ENCODE measurements around the gene ZBTB18. TPM values are rescaled to one million over a fixed set of nuclear protein-coding genes. Genes with fewer than 3 reads are reported as not detected.

ZBTB18 gene
- total RNA-seq, 1 experiment from 2014 or later, result 12.1 TPM

DNA sequence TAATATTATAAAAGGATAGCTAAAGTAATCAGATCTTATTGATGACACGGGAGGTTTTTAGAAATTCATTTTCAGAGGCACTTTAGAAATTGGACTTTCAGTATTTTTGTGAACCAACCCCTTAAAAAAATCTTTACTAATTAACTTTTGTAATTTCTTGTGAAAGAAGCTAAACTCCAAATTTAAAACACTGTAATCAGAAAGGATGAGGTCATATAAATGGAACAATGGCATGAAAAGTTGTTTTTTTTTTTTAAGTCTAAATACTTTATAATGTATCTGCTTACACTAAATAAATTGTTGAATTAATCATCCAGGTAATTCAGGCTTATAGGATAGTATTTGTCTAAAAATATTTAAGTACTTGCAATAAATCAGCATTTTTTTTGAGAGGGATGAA lies 9.0 kb downstream of the ZBTB18 start:
- Histone ChIP-seq H3K9me3 (ENCODE audit: control insufficient read depth, low read depth, low read length) (no peaks in the 10 kb centered on the region), H2AK5ac (ENCODE audit: insufficient read length, low read length) (no peak overlapping the region), H3T11ph (ENCODE audit: low read length) (no peak overlapping the region), H4K20me1 (ENCODE audit: control insufficient read depth, insufficient read depth, insufficient read length) (no peaks in the 10 kb centered on the region), H2BK20ac (ENCODE audit: low read depth, low read length, poor library complexity, severe bottlenecking) (no peak overlapping the region), H3K23me2 (ENCODE audit: insufficient read length, low read depth, low read length, poor library complexity, severe bottlenecking) (no peaks in the 10 kb centered on the region), H4K5ac (ENCODE audit: insufficient read length, low read depth, low read length) (no peak overlapping the region), H2AFZ (ENCODE audit: low read length) (no peak overlapping the region), H3K79me1 (ENCODE audit: insufficient read depth, low read depth, low read length, poor library complexity, severe bottlenecking) (no peaks in the 10 kb centered on the region), H3K4ac (ENCODE audit: low read depth, low read length) (no peak overlapping the region), H3K9ac (ENCODE audit: extremely low read depth, insufficient read length, low read length) (no peak overlapping the region), H4K8ac (replicated peaks; ENCODE audit: insufficient read length, low read depth, low read length) (no peak overlapping the region), H2BK15ac (ENCODE audit: low read depth, low read length) (no peak overlapping the region), H3K79me2 (ENCODE audit: insufficient read depth, low read length) (no peaks in the 10 kb centered on the region), H3K14ac (ENCODE audit: insufficient read depth, low read length) (no peak overlapping the region), H3K18ac (ENCODE audit: insufficient read length, low read depth, low read length) (no peak overlapping the region), H3K27me3 (ENCODE audit: insufficient read depth, low read length) (no peaks in the 10 kb centered on the region), H3K4me1 (ENCODE audit: insufficient read depth, low read length) (no peaks in the 10 kb centered on the region; the same call in 1 of the 2 replicates), H4K91ac (ENCODE audit: insufficient read length, low read depth, low read length) (no peak overlapping the region), H3K56ac (ENCODE audit: insufficient read length, low read depth, low read length) (no peak overlapping the region), H2BK12ac (ENCODE audit: insufficient read length, low read depth, low read length) (no peak overlapping the region), H3K23ac (ENCODE audit: insufficient read length, low read depth, low read length) (no peak overlapping the region), H2BK5ac (ENCODE audit: insufficient read length, low read length) (no peak overlapping the region), H3K27ac (ENCODE audit: insufficient read length, low read depth, low read length) (no peak overlapping the region), H2BK120ac (ENCODE audit: low read depth, low read length, poor library complexity, severe bottlenecking) (no peak overlapping the region), H3K4me2 (ENCODE audit: insufficient read depth, insufficient read length, low read length) (no peak overlapping the region)
- TF ChIP-seq, protein P1, sequence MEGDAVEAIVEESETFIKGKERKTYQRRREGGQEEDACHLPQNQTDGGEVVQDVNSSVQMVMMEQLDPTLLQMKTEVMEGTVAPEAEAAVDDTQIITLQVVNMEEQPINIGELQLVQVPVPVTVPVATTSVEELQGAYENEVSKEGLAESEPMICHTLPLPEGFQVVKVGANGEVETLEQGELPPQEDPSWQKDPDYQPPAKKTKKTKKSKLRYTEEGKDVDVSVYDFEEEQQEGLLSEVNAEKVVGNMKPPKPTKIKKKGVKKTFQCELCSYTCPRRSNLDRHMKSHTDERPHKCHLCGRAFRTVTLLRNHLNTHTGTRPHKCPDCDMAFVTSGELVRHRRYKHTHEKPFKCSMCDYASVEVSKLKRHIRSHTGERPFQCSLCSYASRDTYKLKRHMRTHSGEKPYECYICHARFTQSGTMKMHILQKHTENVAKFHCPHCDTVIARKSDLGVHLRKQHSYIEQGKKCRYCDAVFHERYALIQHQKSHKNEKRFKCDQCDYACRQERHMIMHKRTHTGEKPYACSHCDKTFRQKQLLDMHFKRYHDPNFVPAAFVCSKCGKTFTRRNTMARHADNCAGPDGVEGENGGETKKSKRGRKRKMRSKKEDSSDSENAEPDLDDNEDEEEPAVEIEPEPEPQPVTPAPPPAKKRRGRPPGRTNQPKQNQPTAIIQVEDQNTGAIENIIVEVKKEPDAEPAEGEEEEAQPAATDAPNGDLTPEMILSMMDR (conservative IDR thresholded peaks at IDR 0.05), result no peak
- Mint-ChIP-seq H3K36me3 (ENCODE audit: insufficient read depth in 1 of 3, low read depth in 3 of 3) (peaks cover 0 to 8% (median 0%) of the 10 kb centered on the region in 3 experiments; a peak in 5 of 7 replicates), H3K9me3 (no peaks in the 10 kb centered on the region), H3K27ac (no peak overlapping the region), H3K27me3 (ENCODE audit: low read depth) (no peaks in the 10 kb centered on the region), H3K4me1 (peaks cover 28 to 31% of the 10 kb centered on the region in 2 experiments), H3K4me3 (no peak overlapping the region)
- no peak for DNase-seq
- no CpG with 5 or more reads among the region's 1 CpG for WGBS (ENCODE audit: extremely low coverage, insufficient read length, low lambda C conversion rate)

Measured in H9 (cell line).